Fibroblast of lung (primary cell): ENCODE results near the gene LMO7. TPM values are rescaled to one million over a fixed set of nuclear protein-coding genes. Genes with fewer than 3 reads are reported as not detected.

ENCODE experiments used
- DNase-seq, 2 donors: peaks; one replicate each; pipeline versions ENCODE4 v3.0.0 to v3.0.0-alpha.2; 2010; ENCODE audit warnings: low read depth in 2 of 2
- H2AFZ ChIP-seq: 2 replicates; pipeline ENCODE4 v1.5.1; 2012; ENCODE audit warnings: low read length, control low read depth, inconsistent platforms
- H3K27ac ChIP-seq: 2 replicates; pipeline ENCODE4 v1.5.1; 2011; ENCODE audit warnings: low read length, control low read depth; ENCODE audit not compliant: insufficient read depth
- H3K27me3 ChIP-seq: 2 replicates; pipeline ENCODE4 v1.5.1; 2011; ENCODE audit warnings: mild to moderate bottlenecking, low read length; ENCODE audit not compliant: control insufficient read depth, insufficient read depth
- H3K36me3 ChIP-seq: 2 replicates; pipeline ENCODE4 v1.5.1; 2011; ENCODE audit warnings: low read length; ENCODE audit not compliant: control insufficient read depth, insufficient read depth
- H3K4me1 ChIP-seq: 2 replicates; pipeline ENCODE4 v1.5.1; 2011; ENCODE audit warnings: low read length; ENCODE audit not compliant: control insufficient read depth, insufficient read depth; ENCODE audit errors: extremely low read depth
- H3K4me2 ChIP-seq: 2 replicates; pipeline ENCODE4 v1.5.1; 2011; ENCODE audit warnings: low read length, control low read depth; ENCODE audit not compliant: insufficient read depth; ENCODE audit errors: extremely low read depth
- H3K4me3 ChIP-seq, 4 experiments: fragments of 200-600 bp in 1 of 4; sonication (generic) in 1 of 4; replicated peaks in 1 of 4; 2 replicates each; pipeline ENCODE4 v1.5.1; 2011 to 2016; ENCODE audit warnings: low read length in 4 of 4, low read depth in 3 of 4, mild to moderate bottlenecking in 3 of 4, control low read depth in 2 of 4, inconsistent platforms in 1 of 4, mixed read lengths in 1 of 4; ENCODE audit not compliant: insufficient read depth in 1 of 4; ENCODE audit errors: control extremely low read depth in 1 of 4
- H3K79me2 ChIP-seq: 2 replicates; pipeline ENCODE4 v1.5.1; 2012; ENCODE audit warnings: mild to moderate bottlenecking, low read length, inconsistent platforms; ENCODE audit not compliant: control insufficient read depth, insufficient read depth
- H3K9ac ChIP-seq: 2 replicates; pipeline ENCODE4 v1.5.1; 2011; ENCODE audit warnings: mild to moderate bottlenecking, low read length, control low read depth; ENCODE audit not compliant: insufficient read depth
- H3K9me3 ChIP-seq: 2 replicates; pipeline ENCODE4 v1.5.1; 2012; ENCODE audit warnings: low read depth, low read length; ENCODE audit not compliant: control insufficient read depth, insufficient read depth
- H4K20me1 ChIP-seq: 2 replicates; pipeline ENCODE4 v1.5.1; 2011; ENCODE audit warnings: low read length; ENCODE audit not compliant: control insufficient read depth, insufficient read depth; ENCODE audit errors: extremely low read depth
- EZH2 ChIP-seq: IDR thresholded peaks from 2 replicates; pipeline ENCODE4 v1.5.1; 2012; ENCODE audit warnings: low read length, control low read depth, mild to moderate bottlenecking; ENCODE audit errors: missing control alignments
- polyA plus RNA-seq, 2 donors: library from polyadenylated mRNA; depleted of rRNA in 1 of 2; stranded (reverse) in 1 of 2; unstranded in 1 of 2; fragments of >200 nt; gene quantifications; 2 replicates each; pipeline ENCODE4 v1.2.1, GENCODE V29; 2011 to 2012; ENCODE audit warnings: missing spikeins in 1 of 2
- total RNA-seq: library from RNA; depleted of rRNA; stranded (reverse); fragments of >200 nt; gene quantifications from 2 replicates; pipeline ENCODE4 v1.2.1, GENCODE V29; 2014
- TF ChIP-seq, protein P1 (sequence below), 2 donors: IDR thresholded peaks in 1 of 2; conservative IDR thresholded peaks in 1 of 2; 1 replicate in 1 of 2; 2 replicates in 1 of 2; pipeline ENCODE4 v1.5.1; 2011 to 2012; ENCODE audit warnings: low read length in 2 of 2, control low read depth in 1 of 2, inconsistent platforms in 1 of 2, low read depth in 1 of 2, mild to moderate bottlenecking in 1 of 2

Gene LMO7
- total and polyA plus RNA-seq, 2 donors (not counting 1 experiment from before 2014, with no cell fraction given), result 71.9 to 226 TPM

DNA sequence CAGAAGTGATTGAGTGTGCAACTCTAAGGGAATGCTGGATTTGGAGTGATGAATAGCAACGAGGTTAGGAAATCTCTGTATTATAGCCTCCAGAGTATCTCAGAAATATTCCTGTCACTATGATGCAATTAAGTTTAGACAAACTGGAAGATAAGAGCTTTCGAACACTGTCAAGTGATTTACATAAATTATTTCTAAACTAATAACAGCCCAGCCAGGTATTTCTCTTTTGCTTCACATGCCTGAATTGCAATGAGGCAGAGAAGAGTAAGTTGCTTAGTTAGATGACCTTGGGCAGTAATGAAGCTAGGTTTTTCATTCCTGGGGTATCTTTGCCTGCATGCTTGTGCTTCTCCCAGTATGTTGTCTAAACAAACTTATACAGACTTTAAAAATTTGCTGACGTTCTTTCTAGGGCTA, 134.5 kb downstream of the LMO7 start:
- Histone ChIP-seq H3K79me2 (peaks cover 62% of the 10 kb centered on the region), H3K27ac (peak overlapping the region; percentile 43), H3K9ac (no peak overlapping the region), H3K27me3 (no peaks in the 10 kb centered on the region), H3K36me3 (no peaks in the 10 kb centered on the region), H4K20me1 (no peaks in the 10 kb centered on the region), H3K4me2 (peak overlapping the region; percentile 7), H2AFZ (no peak overlapping the region), H3K4me1 (peaks cover 16% of the 10 kb centered on the region), H3K4me3 (no peak overlapping the region), H3K9me3 (no peaks in the 10 kb centered on the region)
- no peak for TF ChIP-seq EZH2
- TF ChIP-seq, protein P1, sequence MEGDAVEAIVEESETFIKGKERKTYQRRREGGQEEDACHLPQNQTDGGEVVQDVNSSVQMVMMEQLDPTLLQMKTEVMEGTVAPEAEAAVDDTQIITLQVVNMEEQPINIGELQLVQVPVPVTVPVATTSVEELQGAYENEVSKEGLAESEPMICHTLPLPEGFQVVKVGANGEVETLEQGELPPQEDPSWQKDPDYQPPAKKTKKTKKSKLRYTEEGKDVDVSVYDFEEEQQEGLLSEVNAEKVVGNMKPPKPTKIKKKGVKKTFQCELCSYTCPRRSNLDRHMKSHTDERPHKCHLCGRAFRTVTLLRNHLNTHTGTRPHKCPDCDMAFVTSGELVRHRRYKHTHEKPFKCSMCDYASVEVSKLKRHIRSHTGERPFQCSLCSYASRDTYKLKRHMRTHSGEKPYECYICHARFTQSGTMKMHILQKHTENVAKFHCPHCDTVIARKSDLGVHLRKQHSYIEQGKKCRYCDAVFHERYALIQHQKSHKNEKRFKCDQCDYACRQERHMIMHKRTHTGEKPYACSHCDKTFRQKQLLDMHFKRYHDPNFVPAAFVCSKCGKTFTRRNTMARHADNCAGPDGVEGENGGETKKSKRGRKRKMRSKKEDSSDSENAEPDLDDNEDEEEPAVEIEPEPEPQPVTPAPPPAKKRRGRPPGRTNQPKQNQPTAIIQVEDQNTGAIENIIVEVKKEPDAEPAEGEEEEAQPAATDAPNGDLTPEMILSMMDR (conservative IDR thresholded peaks at IDR 0.05 in 1 of 2, IDR thresholded peaks at IDR 0.05 in 1 of 2; ENCODE audit: low read depth in 1 of 2, low read length in 2 of 2), result no peak
- peak; percentile 36 to 56 for DNase-seq

DNA sequence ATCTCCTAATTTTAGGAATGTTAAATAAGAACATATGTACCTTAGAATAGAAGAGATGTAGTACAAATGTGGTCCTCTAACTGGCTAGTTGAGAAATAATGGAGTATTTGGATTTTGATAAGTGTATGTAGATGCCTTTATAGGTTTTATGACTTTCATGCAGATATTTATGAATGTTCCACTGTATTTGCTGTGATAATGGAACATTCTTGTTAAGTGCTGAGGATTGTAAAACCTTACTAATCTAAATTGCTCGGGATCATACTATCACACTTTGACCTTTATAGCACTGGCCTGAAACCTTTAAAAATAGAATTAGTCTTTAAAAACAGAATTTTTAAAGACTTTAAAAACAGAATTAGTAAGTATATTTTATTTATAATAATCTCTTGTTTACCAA, 135.1 kb downstream of the LMO7 start:
- peaks cover 59% of the 10 kb centered on the region for H3K79me2 ChIP-seq
- H3K27me3 ChIP-seq, result no peaks in the 10 kb centered on the region
- no peaks in the 10 kb centered on the region for H4K20me1 ChIP-seq
- no peak overlapping the region for H3K4me2 ChIP-seq
- no peak overlapping the region for H3K9ac ChIP-seq
- H3K4me3 ChIP-seq, result no peak overlapping the region
- H2AFZ ChIP-seq, result no peak overlapping the region
- H3K4me1 ChIP-seq, result peaks cover 16% of the 10 kb centered on the region
- TF ChIP-seq, protein P1 (conservative IDR thresholded peaks at IDR 0.05 in 1 of 2, IDR thresholded peaks at IDR 0.05 in 1 of 2; ENCODE audit: low read depth in 1 of 2, low read length in 2 of 2), result no peak
- no peak for TF ChIP-seq EZH2
- H3K27ac ChIP-seq, result peak overlapping the region; percentile 43
- no peaks in the 10 kb centered on the region for H3K36me3 ChIP-seq
- no peak for DNase-seq
- no peaks in the 10 kb centered on the region for H3K9me3 ChIP-seq

DNA sequence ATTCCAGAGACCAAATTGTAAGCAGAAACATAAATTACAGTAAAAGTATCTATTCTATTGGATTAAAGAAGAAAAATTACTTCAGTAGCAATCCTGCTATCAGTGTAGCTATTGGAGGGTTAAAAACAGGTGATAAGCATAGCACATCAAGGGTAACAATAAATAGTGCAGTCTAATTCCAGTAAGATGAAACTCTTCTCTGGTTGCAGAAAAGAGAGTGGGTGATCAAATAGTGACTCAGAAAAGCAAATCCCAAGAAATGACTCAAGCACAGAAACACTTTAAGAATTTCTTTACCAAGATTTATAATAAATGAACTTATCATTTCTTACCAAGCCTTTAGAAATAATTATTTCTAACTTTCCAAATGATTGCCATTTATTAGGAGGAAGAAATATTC, 135.7 kb downstream of the LMO7 start:
- no peak overlapping the region for H3K4me2 ChIP-seq
- H3K27ac ChIP-seq, result peak overlapping the region; percentile 43
- H2AFZ ChIP-seq, result no peak overlapping the region
- H3K36me3 ChIP-seq, result no peaks in the 10 kb centered on the region
- TF ChIP-seq EZH2, result no peak
- TF ChIP-seq, protein P1 (conservative IDR thresholded peaks at IDR 0.05 in 1 of 2, IDR thresholded peaks at IDR 0.05 in 1 of 2; ENCODE audit: low read depth in 1 of 2, low read length in 2 of 2), result no peak
- DNase-seq, result peak; percentile 81 to 93
- peaks cover 16% of the 10 kb centered on the region for H3K4me1 ChIP-seq
- H4K20me1 ChIP-seq, result no peaks in the 10 kb centered on the region
- H3K9me3 ChIP-seq, result no peaks in the 10 kb centered on the region
- H3K27me3 ChIP-seq, result no peaks in the 10 kb centered on the region
- no peak overlapping the region for H3K9ac ChIP-seq
- H3K4me3 ChIP-seq, result no peak overlapping the region
- H3K79me2 ChIP-seq, result peaks cover 56% of the 10 kb centered on the region
